Measurements from ENCODE around the gene NPFFR1. TPM values are rescaled to one million over a fixed set of nuclear protein-coding genes. Genes with fewer than 3 reads are reported as not detected.
"Not testable (repeated sequence)": the region's sequence is repeated elsewhere in the genome, so short reads cannot be mapped to it uniquely, and the experiment has no call there.

The NPFFR1 gene
- total RNA-seq, 4 donors from 2014 or later, result 0.22 to 0.42 TPM; not detected in 2

GRCh38 chr10:70260734-70261133 is 23.1 kb downstream of the NPFFR1 start:
- TF ChIP-seq CTCF (IDR thresholded peaks at IDR 0.05) (no peak), POLR2A (IDR thresholded peaks at IDR 0.05) (no peak)
- DNase-seq (ENCODE audit: low spot score in 2 of 2), result peak in 1 of 2 donors; percentile 20
- no peak overlapping the region for H3K4me3 ChIP-seq (ENCODE audit: low read depth, poor library complexity, severe bottlenecking)
- 87 to 94% methylated on average over 3 of the region's 3 CpGs for WGBS, 2 donors
- intact Hi-C loops (cut with DNase I; ENCODE audit: low total_unique reads), result no loop called here

- intact Hi-C loops (cut with DNase I; ENCODE audit: low total_unique reads), result no loop called here
- TF ChIP-seq CTCF (IDR thresholded peaks at IDR 0.05) (no peak), POLR2A (IDR thresholded peaks at IDR 0.05) (no peak)
- 80 to 84% methylated on average over 1 of the region's 1 CpG for WGBS, 2 donors
- no peak overlapping the region for H3K4me3 ChIP-seq (ENCODE audit: low read depth, poor library complexity, severe bottlenecking)
- peak in 1 of 2 donors; percentile 66 for DNase-seq (ENCODE audit: low spot score in 2 of 2)
Observed at GRCh38 chr10:70260259-70260658, 23.5 kb downstream of the NPFFR1 start.

- intact Hi-C loops (cut with DNase I; ENCODE audit: low total_unique reads), result no loop called here
- DNase-seq (ENCODE audit: low spot score in 2 of 2), result peak in 1 of 2 donors; percentile 39
- no peak for TF ChIP-seq POLR2A (IDR thresholded peaks at IDR 0.05)
- TF ChIP-seq CTCF (IDR thresholded peaks at IDR 0.05), result no peak
- 87 to 94% methylated on average over 1 of the region's 1 CpG for WGBS, 2 donors
- no peak overlapping the region for H3K4me3 ChIP-seq (ENCODE audit: low read depth, poor library complexity, severe bottlenecking)
Observed at GRCh38 chr10:70258216-70258615, 25.6 kb downstream of the NPFFR1 start.

GRCh38 chr10:70257816-70258215 is 26.0 kb downstream of the NPFFR1 start:
- 89% methylated on average over 8 of the region's 8 CpGs for WGBS, 2 donors
- intact Hi-C loops (cut with DNase I; ENCODE audit: low total_unique reads); H3K4me3 ChIP-seq (ENCODE audit: low read depth, poor library complexity, severe bottlenecking); DNase-seq (ENCODE audit: low spot score in 2 of 2): not testable (repeated sequence)

- TF ChIP-seq CTCF (IDR thresholded peaks at IDR 0.05) (no peak), POLR2A (IDR thresholded peaks at IDR 0.05) (no peak)
- intact Hi-C loops (cut with DNase I; ENCODE audit: low total_unique reads), result no loop called here
- 83 to 87% methylated on average over 2 of the region's 2 CpGs for WGBS, 2 donors
- no peak overlapping the region for H3K4me3 ChIP-seq (ENCODE audit: low read depth, poor library complexity, severe bottlenecking)
- no peak for DNase-seq (ENCODE audit: low spot score in 2 of 2)
Observed at GRCh38 chr10:70256463-70256862, 27.3 kb downstream of the NPFFR1 start.

- TF ChIP-seq POLR2A (IDR thresholded peaks at IDR 0.05), result no peak
- TF ChIP-seq CTCF (IDR thresholded peaks at IDR 0.05), result no peak
- intact Hi-C loops (cut with DNase I; ENCODE audit: low total_unique reads), result no loop called here
- no peak overlapping the region for H3K4me3 ChIP-seq (ENCODE audit: low read depth, poor library complexity, severe bottlenecking)
- no peak for DNase-seq (ENCODE audit: low spot score in 2 of 2)
- WGBS, 2 donors, result 19 to 21% methylated on average over 60 to 66 of the region's 73 CpGs
Observed at GRCh38 chr10:70255329-70256299, 28.2 kb downstream of the NPFFR1 start.

Data from lower leg skin (tissue), 4 donors.